ENCODE data around the gene ZNF770.

ZNF770 gene

GRCh38 chr15:34976743-34977142 is 11.3 kb downstream of the ZNF770 start:
- Histone ChIP-seq H3K36me3 (ENCODE audit: control insufficient read depth in 2 of 2, insufficient read depth in 1 of 2, low read length in 2 of 2) (peaks cover 0 to 7% of the 10 kb centered on the region in 2 experiments; a peak in 1 of 3 replicates), H3K27ac (ENCODE audit: extremely low read depth, low read depth, low read length) (no peak overlapping the region), H3K4me3 (ENCODE audit: low read depth, low read length) (no peak overlapping the region), H3K9me3 (ENCODE audit: control insufficient read depth, insufficient read depth, low read depth, low read length) (no peaks in the 10 kb centered on the region), H3K4me1 (ENCODE audit: control insufficient read depth, insufficient read depth, low read length) (no peaks in the 10 kb centered on the region)
- POLR2A ChIA-PET: interaction anchor here (2.6 kb wide), 1 partner anchor 11 kb away, joined by 9 read pairs; the partner anchor contains the start of gene ZNF770
- TF ChIP-seq ZBTB21 (tag by site-specific recombination; IDR thresholded peaks at IDR 0.05): no peak
- no peak for TF ChIP-seq ZFP69B (tag by site-specific recombination; IDR thresholded peaks at IDR 0.05)
- TF ChIP-seq PRDM1 (tag by site-specific recombination; IDR thresholded peaks at IDR 0.05): no peak
- no peak for TF ChIP-seq ZNF311 (tag by site-specific recombination; IDR thresholded peaks at IDR 0.05; ENCODE audit: borderline replicate concordance)
- TF ChIP-seq KLF9 (tag by site-specific recombination; IDR thresholded peaks at IDR 0.05; ENCODE audit: low read depth): no peak
- CTCF ChIA-PET: interaction anchor here (1.2 kb wide), 1 partner anchor 68 kb away, joined by 3 read pairs; no protein-coding TSS in a partner anchor

GRCh38 chr15:34976073-34976472 is 12.0 kb downstream of the ZNF770 start:
- peaks cover 0 to under 1% of the 10 kb centered on the region in 2 experiments; a peak in 1 of 3 replicates for H3K36me3 ChIP-seq (ENCODE audit: control insufficient read depth in 2 of 2, insufficient read depth in 1 of 2, low read length in 2 of 2)
- TF ChIP-seq ZNF416 (tag by site-specific recombination; IDR thresholded peaks at IDR 0.05) (no peak), ZNF654 (tag by site-specific recombination; IDR thresholded peaks at IDR 0.05; ENCODE audit: low read depth) (no peak), PBX3 (CRISPR knock-in tag; IDR thresholded peaks at IDR 0.05) (no peak), ZNF174 (tag by site-specific recombination; IDR thresholded peaks at IDR 0.05) (no peak), ZNF394 (tag by site-specific recombination; IDR thresholded peaks at IDR 0.05; ENCODE audit: borderline replicate concordance) (no peak), KLF16 (tag by site-specific recombination; IDR thresholded peaks at IDR 0.05) (no peak), ZNF175 (tag by site-specific recombination; IDR thresholded peaks at IDR 0.05) (no peak), BCL11A (tag by site-specific recombination; IDR thresholded peaks at IDR 0.05; ENCODE audit: low read depth) (no peak), GLIS1 (tag by site-specific recombination; IDR thresholded peaks at IDR 0.05) (no peak), ZFHX2 (tag by site-specific recombination; conservative IDR thresholded peaks at IDR 0.05) (no peak), ZNF747 (tag by site-specific recombination; IDR thresholded peaks at IDR 0.05) (no peak), ZNF354C (tag by site-specific recombination; IDR thresholded peaks at IDR 0.05; ENCODE audit: borderline replicate concordance, low read depth) (no peak), ZNF140 (tag by site-specific recombination; IDR thresholded peaks at IDR 0.05) (no peak)
- ChIA-PET CTCF (no interaction called here), POLR2A (interaction anchor here (2.6 kb wide), 1 partner anchor 12 kb away, joined by 9 read pairs; the partner anchor contains the start of gene ZNF770)
- H3K4me1 ChIP-seq (ENCODE audit: control insufficient read depth, insufficient read depth, low read length): no peaks in the 10 kb centered on the region
- H3K27ac ChIP-seq (ENCODE audit: extremely low read depth, low read depth, low read length): no peak overlapping the region
- no peaks in the 10 kb centered on the region for H3K9me3 ChIP-seq (ENCODE audit: control insufficient read depth, insufficient read depth, low read depth, low read length)
- H3K4me3 ChIP-seq (ENCODE audit: low read depth, low read length): no peak overlapping the region

- Histone ChIP-seq H3K36me3 (ENCODE audit: control insufficient read depth in 2 of 2, insufficient read depth in 1 of 2, low read length in 2 of 2) (no peaks in the 10 kb centered on the region), H3K9me3 (ENCODE audit: control insufficient read depth, insufficient read depth, low read depth, low read length) (no peaks in the 10 kb centered on the region), H3K4me1 (ENCODE audit: control insufficient read depth, insufficient read depth, low read length) (no peaks in the 10 kb centered on the region), H3K27ac (ENCODE audit: extremely low read depth, low read depth, low read length) (no peak overlapping the region), H3K4me3 (ENCODE audit: low read depth, low read length) (no peak overlapping the region)
- CTCF ChIA-PET: interaction anchor here (0.6 kb wide), 1 partner anchor 75 kb away, joined by 3 read pairs; no protein-coding TSS in a partner anchor
- POLR2A ChIA-PET: no interaction called here
- TF ChIP-seq ZNF580 (tag by site-specific recombination; IDR thresholded peaks at IDR 0.05) (no peak), ZNF366 (tag by site-specific recombination; conservative IDR thresholded peaks at IDR 0.05) (no peak), ZNF561 (tag by site-specific recombination; IDR thresholded peaks at IDR 0.05; ENCODE audit: borderline replicate concordance) (no peak), ZNF114 (tag by site-specific recombination; IDR thresholded peaks at IDR 0.05) (no peak), OVOL3 (tag by site-specific recombination; IDR thresholded peaks at IDR 0.05) (no peak), ZNF514 (tag by site-specific recombination; IDR thresholded peaks at IDR 0.05) (no peak), OSR2 (tag by site-specific recombination; IDR thresholded peaks at IDR 0.05) (no peak), ZNF585B (tag by site-specific recombination; IDR thresholded peaks at IDR 0.05) (no peak), ZBTB49 (tag by site-specific recombination; IDR thresholded peaks at IDR 0.05; ENCODE audit: low read depth) (no peak), ZNF138 (tag by site-specific recombination; IDR thresholded peaks at IDR 0.05; ENCODE audit: borderline replicate concordance) (no peak), ZNF639 (tag by site-specific recombination; IDR thresholded peaks at IDR 0.05) (no peak), ZNF629 (tag by site-specific recombination; IDR thresholded peaks at IDR 0.05) (no peak)
These were observed 14.6 kb downstream of the ZNF770 start for GRCh38 chr15:34973512-34973911.
